ENCODE data around the gene CLMP.

The CLMP gene

GRCh38 chr11:123085497-123085896 is 109.6 kb downstream of the CLMP start:
- no peaks in the 10 kb centered on the region for H3K79me2 ChIP-seq (ENCODE audit: insufficient read depth, low read length)
- no peak overlapping the region for H3K4me2 ChIP-seq (ENCODE audit: low read length)
- no peaks in the 10 kb centered on the region for H3K9me3 ChIP-seq (ENCODE audit: low read length)
- H3K9me2 ChIP-seq (ENCODE audit: low read depth, low read length): no peaks in the 10 kb centered on the region
- H3K27me3 ChIP-seq (ENCODE audit: insufficient read depth, low read length): no peaks in the 10 kb centered on the region
- TF ChIP-seq CTCF (IDR thresholded peaks at IDR 0.05; ENCODE audit: low read length) (no peak), EZH2 (IDR thresholded peaks at IDR 0.05; ENCODE audit: borderline replicate concordance, low read length) (no peak)
- no peak overlapping the region for H2AFZ ChIP-seq (ENCODE audit: low read length)
- H4K20me1 ChIP-seq (ENCODE audit: insufficient read depth, low read length): no peaks in the 10 kb centered on the region
- no peak overlapping the region for H3K27ac ChIP-seq (ENCODE audit: low read depth, low read length, poor library complexity, severe bottlenecking)
- H3K4me3 ChIP-seq (ENCODE audit: low read depth, low read length, poor library complexity, severe bottlenecking): no peak overlapping the region
- no peaks in the 10 kb centered on the region for H3F3A ChIP-seq (ENCODE audit: insufficient read depth, low read length)
- no peak overlapping the region for H3K9ac ChIP-seq (ENCODE audit: low read length)
- H3K4me1 ChIP-seq (ENCODE audit: insufficient read depth, low read length, severe bottlenecking): no peaks in the 10 kb centered on the region
- no peaks in the 10 kb centered on the region; the same call in 1 of the 2 replicates for H3K36me3 ChIP-seq (ENCODE audit: insufficient read depth, low read length)

DNA sequence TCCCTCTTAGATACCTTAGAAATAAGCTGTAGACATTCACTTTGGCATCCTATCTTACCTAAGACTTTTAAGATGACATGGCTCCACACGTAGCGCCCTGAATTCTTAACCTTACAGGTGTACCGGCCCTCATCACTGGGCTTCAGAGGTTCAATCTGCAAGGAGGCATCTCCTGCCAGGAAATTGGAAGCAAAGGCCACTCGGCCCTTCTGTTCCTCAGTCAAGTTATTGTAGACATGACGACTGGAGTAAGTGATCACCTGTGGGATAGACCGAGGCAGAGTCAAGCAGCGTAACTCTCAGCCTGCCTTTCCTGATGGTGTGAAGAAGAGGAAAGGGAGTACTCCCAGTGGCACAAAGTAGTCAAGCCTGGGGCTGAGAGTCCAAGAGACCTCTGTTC is 110.6 kb downstream of the CLMP start:
- no peaks in the 10 kb centered on the region for H3K4me1 ChIP-seq (ENCODE audit: insufficient read depth, low read length, severe bottlenecking)
- H3K9me3 ChIP-seq (ENCODE audit: low read length): no peaks in the 10 kb centered on the region
- H3K27ac ChIP-seq (ENCODE audit: low read depth, low read length, poor library complexity, severe bottlenecking): no peak overlapping the region
- no peaks in the 10 kb centered on the region for H4K20me1 ChIP-seq (ENCODE audit: insufficient read depth, low read length)
- TF ChIP-seq EZH2 (IDR thresholded peaks at IDR 0.05; ENCODE audit: borderline replicate concordance, low read length) (no peak), CTCF (IDR thresholded peaks at IDR 0.05; ENCODE audit: low read length) (no peak)
- no peak overlapping the region for H3K4me3 ChIP-seq (ENCODE audit: low read depth, low read length, poor library complexity, severe bottlenecking)
- no peaks in the 10 kb centered on the region for H3K27me3 ChIP-seq (ENCODE audit: insufficient read depth, low read length)
- no peaks in the 10 kb centered on the region for H3K9me2 ChIP-seq (ENCODE audit: low read depth, low read length)
- H3F3A ChIP-seq (ENCODE audit: insufficient read depth, low read length): no peaks in the 10 kb centered on the region
- H3K36me3 ChIP-seq (ENCODE audit: insufficient read depth, low read length): no peaks in the 10 kb centered on the region; the same call in 1 of the 2 replicates
- H2AFZ ChIP-seq (ENCODE audit: low read length): no peak overlapping the region
- no peaks in the 10 kb centered on the region for H3K79me2 ChIP-seq (ENCODE audit: insufficient read depth, low read length)
- no peak overlapping the region for H3K9ac ChIP-seq (ENCODE audit: low read length)
- no peak overlapping the region for H3K4me2 ChIP-seq (ENCODE audit: low read length)

DNA sequence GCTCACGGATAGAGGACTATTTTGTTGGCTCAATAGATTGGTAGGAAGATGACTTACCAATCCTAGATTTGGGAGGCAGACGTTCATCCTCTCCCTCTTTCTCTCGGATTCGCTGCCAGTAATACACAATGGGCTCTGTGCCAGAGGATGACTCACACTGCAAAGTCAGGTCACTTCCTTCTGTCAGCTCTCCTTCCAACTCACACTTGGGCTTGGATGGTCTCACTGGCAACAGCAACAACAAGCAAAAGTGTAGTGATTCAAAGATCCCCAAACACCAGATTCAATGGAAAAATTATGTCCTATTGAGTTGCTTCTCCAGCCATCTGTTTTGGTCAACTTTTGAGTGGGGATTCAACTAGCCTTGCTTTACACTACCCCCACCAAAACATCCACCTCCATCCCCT is 111.4 kb downstream of the CLMP start:
- Histone ChIP-seq H3K27me3 (ENCODE audit: insufficient read depth, low read length) (no peaks in the 10 kb centered on the region), H3K4me2 (ENCODE audit: low read length) (no peak overlapping the region), H2AFZ (ENCODE audit: low read length) (no peak overlapping the region), H3K9me2 (ENCODE audit: low read depth, low read length) (no peaks in the 10 kb centered on the region), H3K4me3 (ENCODE audit: low read depth, low read length, poor library complexity, severe bottlenecking) (no peak overlapping the region), H3K4me1 (ENCODE audit: insufficient read depth, low read length, severe bottlenecking) (no peaks in the 10 kb centered on the region), H3K27ac (ENCODE audit: low read depth, low read length, poor library complexity, severe bottlenecking) (no peak overlapping the region), H3K9ac (ENCODE audit: low read length) (no peak overlapping the region), H3F3A (ENCODE audit: insufficient read depth, low read length) (no peaks in the 10 kb centered on the region), H4K20me1 (ENCODE audit: insufficient read depth, low read length) (no peaks in the 10 kb centered on the region), H3K9me3 (ENCODE audit: low read length) (no peaks in the 10 kb centered on the region), H3K79me2 (ENCODE audit: insufficient read depth, low read length) (no peaks in the 10 kb centered on the region), H3K36me3 (ENCODE audit: insufficient read depth, low read length) (no peaks in the 10 kb centered on the region; the same call in 1 of the 2 replicates)
- TF ChIP-seq CTCF (IDR thresholded peaks at IDR 0.05; ENCODE audit: low read length): no peak
- no peak for TF ChIP-seq EZH2 (IDR thresholded peaks at IDR 0.05; ENCODE audit: borderline replicate concordance, low read length)
